HepG2 (cell line): ENCODE measurements around the gene SLC38A9. TPM values are rescaled to one million over a fixed set of nuclear protein-coding genes. Genes with fewer than 3 reads are reported as not detected.

Source experiments
- ATAC-seq: fragments of 200-7000 bp; cut with Tn5 transposase; 3 replicates; pipeline ENCODE4 v1.9.1; 2020; ENCODE audit warnings: mild to moderate bottlenecking, moderate library complexity
- BruUV-seq: library from RNA; stranded (reverse); fragments of 400-500 nt; replicated peaks from 2 replicates; lab custom pipeline; 2021; lab: Mats Ljungman, UMichigan
- CTCF ChIA-PET: fragments of 300-600 bp; formaldehyde crosslinking; extraction: SDS; loops from one replicate; lab custom pipeline; 2021; ENCODE audit warnings: low total read pairs, inconsistent platforms, low intra/inter-chr PET ratio; lab: Yijun Ruan, JAX
- POLR2A ChIA-PET: fragments of 350-600 bp; sonication (Branson Sonifier 250); formaldehyde crosslinking; loops from one replicate; lab custom pipeline; 2020; ENCODE audit warnings: antibody characterized with exemption, inconsistent platforms; lab: Yijun Ruan, JAX
- DNase-seq: peaks from one replicate; pipeline ENCODE4 v3.0.0-alpha.2; 2015; ENCODE audit warnings: low spot score
- FAIRE-seq: peaks from 3 replicates; lab custom pipeline; 2011; peaks lifted over from hg19 to GRCh38; lab: Jason Lieb, UNC
- H2AFZ ChIP-seq: one replicate; pipeline ENCODE4 v1.6.1; 2011; ENCODE audit warnings: low read length, inconsistent platforms
- H3K27ac ChIP-seq: fragments of 300-600 bp; 3 replicates; pipeline ENCODE4 v1.8.0; 2011; ENCODE audit warnings: mixed run types, mild to moderate bottlenecking, mixed read lengths, low read length, inconsistent platforms; ENCODE audit not compliant: insufficient read depth; ENCODE audit errors: extremely low read length
- H3K27me3 ChIP-seq, 2 experiments: fragments of 200-600 bp in 1 of 2; 2 replicates in 1 of 2; 3 replicates in 1 of 2; pipeline versions ENCODE4 v1.6.0 to v1.8.0; 2011; ENCODE audit warnings: low read length in 2 of 2, mild to moderate bottlenecking in 2 of 2, moderate library complexity in 2 of 2, inconsistent platforms in 1 of 2; ENCODE audit not compliant: insufficient read depth in 2 of 2, control insufficient read depth in 1 of 2
- H3K36me3 ChIP-seq, 2 experiments: fragments of 200-600 bp in 1 of 2; replicated peaks in 1 of 2; 2 replicates in 1 of 2; 3 replicates in 1 of 2; pipeline versions ENCODE4 v1.5.1 to v1.8.0; 2011; ENCODE audit warnings: low read length in 2 of 2, inconsistent platforms in 1 of 2; ENCODE audit not compliant: insufficient read depth in 2 of 2, control insufficient read depth in 1 of 2
- H3K4me1 ChIP-seq: 2 replicates; pipeline ENCODE4 v1.5.1; 2012; ENCODE audit warnings: low read length, inconsistent platforms; ENCODE audit not compliant: insufficient read depth
- H3K4me2 ChIP-seq: 2 replicates; pipeline ENCODE4 v1.6.0; 2011; ENCODE audit warnings: low read depth, low read length, inconsistent platforms
- H3K4me3 ChIP-seq, 3 experiments: fragments of 200-600 bp in 1 of 3; sonication (generic), shearing (Covaris generic) in 1 of 3; replicated peaks in 1 of 3; 2 replicates each; pipeline ENCODE4 v1.5.1; 2011 to 2016; ENCODE audit warnings: low read length in 3 of 3, inconsistent platforms in 2 of 3, low read depth in 2 of 3, mild to moderate bottlenecking in 2 of 3, control low read depth in 1 of 3, mixed read lengths in 1 of 3; ENCODE audit not compliant: insufficient read depth in 1 of 3
- H3K79me2 ChIP-seq: one replicate; pipeline ENCODE4 v1.6.1; 2011; ENCODE audit warnings: low read length, inconsistent platforms; ENCODE audit not compliant: insufficient read depth
- H3K9ac ChIP-seq: 2 replicates; pipeline ENCODE4 v1.6.0; 2011; ENCODE audit warnings: mild to moderate bottlenecking, low read depth, low read length, inconsistent platforms; ENCODE audit not compliant: insufficient read depth
- H3K9me3 ChIP-seq: 2 replicates; pipeline ENCODE4 v1.5.1; 2012; ENCODE audit warnings: mild to moderate bottlenecking, low read length
- H4K20me1 ChIP-seq: 2 replicates; pipeline ENCODE4 v1.6.0; 2011; ENCODE audit warnings: inconsistent platforms, mild to moderate bottlenecking, low read length, moderate library complexity; ENCODE audit not compliant: insufficient read depth
- ATRX ChIP-seq: sonication (generic); formaldehyde crosslinking; IDR thresholded peaks from 2 replicates; pipeline ENCODE4 v1.4.0; 2020; ENCODE audit warnings: missing genetic modification reagents, borderline replicate concordance
- GZF1 ChIP-seq: sonication (generic); formaldehyde crosslinking; IDR thresholded peaks from 2 replicates; pipeline ENCODE4 v1.5.1; 2020; ENCODE audit warnings: mild to moderate bottlenecking, missing genetic modification reagents
- HNRNPUL1 ChIP-seq: fragments of 200-400 bp; formaldehyde crosslinking; IDR thresholded peaks from 2 replicates; pipeline ENCODE4 v1.6.1; 2017; ENCODE audit warnings: low read depth, mild to moderate bottlenecking, low read length, moderate library complexity
- HOXA7 ChIP-seq: sonication (generic); formaldehyde crosslinking; IDR thresholded peaks from 2 replicates; pipeline ENCODE4 v1.8.1; 2022; ENCODE audit warnings: mild to moderate bottlenecking, missing genetic modification reagents, moderate library complexity
- KDM5A ChIP-seq: fragments of 200-600 bp; sonication (generic); IDR thresholded peaks from 2 replicates; pipeline ENCODE4 v1.7.0; 2018; ENCODE audit warnings: antibody characterized with exemption, mild to moderate bottlenecking, low read length, borderline replicate concordance
- NFIC ChIP-seq: IDR thresholded peaks from 2 replicates; pipeline ENCODE4 v1.6.1; 2012; ENCODE audit warnings: mild to moderate bottlenecking, low read length, inconsistent platforms
- RCOR2 ChIP-seq: IDR thresholded peaks from 2 replicates; pipeline ENCODE4 v1.6.1; 2016; ENCODE audit warnings: missing biosample characterization, missing genetic modification reagents
- SP4 ChIP-seq: sonication (generic); formaldehyde crosslinking; IDR thresholded peaks from 2 replicates; pipeline ENCODE4 v1.8.1; 2023; ENCODE audit warnings: mild to moderate bottlenecking, missing genetic modification reagents
- THYN1 ChIP-seq: sonication (generic); formaldehyde crosslinking; IDR thresholded peaks from 2 replicates; pipeline ENCODE4 v1.8.1; 2023; ENCODE audit warnings: low read depth, mild to moderate bottlenecking, moderate library complexity, missing genetic modification reagents, borderline replicate concordance
- ZBTB20 ChIP-seq: sonication (generic); formaldehyde crosslinking; IDR thresholded peaks from 2 replicates; pipeline ENCODE4 v1.8.1; 2023; ENCODE audit warnings: missing genetic modification reagents, low read depth, mild to moderate bottlenecking, borderline replicate concordance
- ZFP90 ChIP-seq: sonication (generic); formaldehyde crosslinking; IDR thresholded peaks from 2 replicates; pipeline ENCODE4 v1.8.0; 2022; ENCODE audit warnings: missing genetic modification reagents, mild to moderate bottlenecking, inconsistent platforms, borderline replicate concordance
- ZKSCAN1 ChIP-seq: fragments of 150-350 bp; IDR thresholded peaks from 2 replicates; pipeline ENCODE4 v1.6.1; 2014; ENCODE audit warnings: low read length
- ZMYM4 ChIP-seq: sonication (generic); formaldehyde crosslinking; IDR thresholded peaks from 2 replicates; pipeline ENCODE4 v1.8.1; 2023; ENCODE audit warnings: mild to moderate bottlenecking, missing genetic modification reagents
- ZNF710 ChIP-seq: sonication (generic); formaldehyde crosslinking; IDR thresholded peaks from 2 replicates; pipeline ENCODE4 v1.5.0; 2020; ENCODE audit warnings: mild to moderate bottlenecking, missing genetic modification reagents, borderline replicate concordance
- ZNF747 ChIP-seq: sonication (generic); formaldehyde crosslinking; IDR thresholded peaks from 2 replicates; pipeline ENCODE4 v1.8.1; 2023; ENCODE audit warnings: missing genetic modification reagents, mild to moderate bottlenecking, borderline replicate concordance
- WGBS: methylation state at CpG from one replicate; pipeline ENCODE4 v1.1.6; 2017; ENCODE audit warnings: low lambda C conversion rate; 5-methylcytosine and 5-hydroxymethylcytosine counted together
- in situ Hi-C: cut with HindIII; loops from 2 replicates; pipeline ENCODE4 v1.10.0; 2017; ENCODE audit warnings: low pct_unique_long_range_greater_than_20kb; ENCODE audit not compliant: extremely low pct_ligation_motif_present
- intact Hi-C: fragments of 100-400 bp; cut with micrococcal nuclease; formaldehyde crosslinking; loops from one replicate; pipeline ENCODE4 v1.10.0; 2022; ENCODE audit not compliant: unreplicated experiment
- polyA plus RNA-seq, 8 experiments: library from polyadenylated mRNA; depleted of rRNA in 3 of 8; stranded (reverse) in 7 of 8; unstranded in 1 of 8; fragments of >200 nt; fragmentation: Illumina TruSeq in 4 of 8; extraction: Trizol in 4 of 8; gene quantifications; 2 replicates each; pipeline versions ENCODE4 v1.2.1 to v1.2.3, GENCODE V29; 2011 to 2016; ENCODE audit warnings: low read depth in 4 of 8, missing spikeins in 1 of 8, mixed read lengths in 1 of 8; ENCODE audit not compliant: insufficient read depth in 1 of 8
- total RNA-seq, 5 experiments: library from RNA; depleted of rRNA; stranded (reverse); fragments of >200 nt; fragmentation: Illumina TruSeq; extraction: Trizol; gene quantifications; 2 replicates each; pipeline ENCODE4 v1.2.3, GENCODE V29; 2016; ENCODE audit warnings: low read depth in 1 of 5
- TF ChIP-seq, protein P1 (sequence below): sonication (generic); formaldehyde crosslinking; IDR thresholded peaks from 2 replicates; pipeline ENCODE4 v1.5.0; 2020; ENCODE audit warnings: missing genetic modification reagents
- TF ChIP-seq, protein P2 (sequence below): sonication (generic); formaldehyde crosslinking; IDR thresholded peaks from 2 replicates; pipeline ENCODE4 v1.5.0; 2020; ENCODE audit warnings: missing genetic modification reagents, mild to moderate bottlenecking, borderline replicate concordance

SLC38A9 gene
- total and polyA plus RNA-seq, 2 of the 13 experiments (the other 11 are each of a cell fraction or from before 2014, with no cell fraction given), result 19.3 to 36.0 TPM

- BruUV-seq, result no TSS peak
- no peak overlapping the region for H3K4me3 ChIP-seq
- H2AFZ ChIP-seq, result no peak overlapping the region
- CTCF ChIA-PET, result no interaction called here
- intact Hi-C loops, result no loop called here
- TF ChIP-seq ZNF710 (CRISPR knock-in tag) (no peak), SP4 (CRISPR knock-in tag) (no peak), ZMYM4 (no peak), HOXA7 (CRISPR knock-in tag) (no peak), ZFP90 (CRISPR knock-in tag) (no peak), RCOR2 (CRISPR knock-in tag) (no peak), ZKSCAN1 (no peak), ZBTB20 (no peak), THYN1 (CRISPR knock-in tag) (no peak), ZNF747 (no peak), GZF1 (CRISPR knock-in tag) (no peak), KDM5A (no peak), NFIC (no peak), ATRX (CRISPR knock-in tag) (no peak), HNRNPUL1 (no peak)
- TF ChIP-seq, protein P1, sequence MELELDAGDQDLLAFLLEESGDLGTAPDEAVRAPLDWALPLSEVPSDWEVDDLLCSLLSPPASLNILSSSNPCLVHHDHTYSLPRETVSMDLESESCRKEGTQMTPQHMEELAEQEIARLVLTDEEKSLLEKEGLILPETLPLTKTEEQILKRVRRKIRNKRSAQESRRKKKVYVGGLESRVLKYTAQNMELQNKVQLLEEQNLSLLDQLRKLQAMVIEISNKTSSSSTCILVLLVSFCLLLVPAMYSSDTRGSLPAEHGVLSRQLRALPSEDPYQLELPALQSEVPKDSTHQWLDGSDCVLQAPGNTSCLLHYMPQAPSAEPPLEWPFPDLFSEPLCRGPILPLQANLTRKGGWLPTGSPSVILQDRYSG (CRISPR knock-in tag), result no peak
- TF ChIP-seq, protein P2, sequence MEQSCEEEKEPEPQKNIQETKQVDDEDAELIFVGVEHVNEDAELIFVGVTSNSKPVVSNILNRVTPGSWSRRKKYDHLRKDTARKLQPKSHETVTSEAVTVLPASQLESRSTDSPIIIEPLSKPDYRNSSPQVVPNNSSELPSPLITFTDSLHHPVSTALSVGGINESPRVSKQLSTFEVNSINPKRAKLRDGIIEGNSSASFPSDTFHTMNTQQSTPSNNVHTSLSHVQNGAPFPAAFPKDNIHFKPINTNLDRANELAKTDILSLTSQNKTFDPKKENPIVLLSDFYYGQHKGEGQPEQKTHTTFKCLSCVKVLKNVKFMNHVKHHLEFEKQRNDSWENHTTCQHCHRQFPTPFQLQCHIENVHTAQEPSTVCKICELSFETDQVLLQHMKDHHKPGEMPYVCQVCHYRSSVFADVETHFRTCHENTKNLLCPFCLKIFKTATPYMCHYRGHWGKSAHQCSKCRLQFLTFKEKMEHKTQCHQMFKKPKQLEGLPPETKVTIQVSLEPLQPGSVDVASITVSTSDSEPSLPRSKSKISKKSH (CRISPR knock-in tag), result no peak
- no peaks in the 10 kb centered on the region for H3K36me3 ChIP-seq
- H3K27ac ChIP-seq, result no peak overlapping the region
- H3K79me2 ChIP-seq, result no peaks in the 10 kb centered on the region
- POLR2A ChIA-PET, result no interaction called here
- ATAC-seq (no peak), FAIRE-seq (no peak), DNase-seq (no peak)
- no peaks in the 10 kb centered on the region for H3K4me1 ChIP-seq
- no peak overlapping the region for H3K9ac ChIP-seq
- H3K9me3 ChIP-seq, result no peaks in the 10 kb centered on the region
- in situ Hi-C loops, result no loop called here
- no peaks in the 10 kb centered on the region for H4K20me1 ChIP-seq
- no peak overlapping the region for H3K4me2 ChIP-seq
- 40% methylated on average over 1 of the region's 1 CpG for WGBS
- no peaks in the 10 kb centered on the region for H3K27me3 ChIP-seq
Observed at GRCh38 chr5:55758231-55758630, 46.1 kb upstream of the SLC38A9 start.
